OCI-M2 (cell line): Measurements from ENCODE around the gene SERPINI1.
A peak's percentile ranks its signal among the peaks of the same experiment; 100 is the strongest.

Experiments
- DNase-seq: peaks from one replicate; lab custom pipeline; 2025; ENCODE audit not compliant: unreplicated experiment; lab: John Stamatoyannopoulos, UW

The SERPINI1 gene

GRCh38 chr3:167735233-167736138 lies at the start of gene SERPINI1:
SERPINI1 (plus strand) TSS chr3:167735721; CDS start chr3:167789129, 53,408 bp downstream.
- DNase-seq = peak; percentile 49

GRCh38 chr3:167691366-167691765 lies 44.2 kb upstream of the SERPINI1 start:
- DNase-seq = no peak

- no peak for DNase-seq
Measured at GRCh38 chr3:167694121-167694520, 41.4 kb upstream of the SERPINI1 start.

- DNase-seq = no peak
Measured at GRCh38 chr3:167700046-167700445, 35.5 kb upstream of the SERPINI1 start.

- no peak for DNase-seq
Measured at GRCh38 chr3:167700926-167701325, 34.6 kb upstream of the SERPINI1 start.

GRCh38 chr3:167705840-167706239 lies 29.7 kb upstream of the SERPINI1 start:
- no peak for DNase-seq

GRCh38 chr3:167709690-167710089 lies 25.8 kb upstream of the SERPINI1 start:
- no peak for DNase-seq

- no peak for DNase-seq
Measured at GRCh38 chr3:167710552-167710951, 25.0 kb upstream of the SERPINI1 start.

GRCh38 chr3:167711439-167711838 lies 24.1 kb upstream of the SERPINI1 start:
- no peak for DNase-seq

- no peak for DNase-seq
Measured at GRCh38 chr3:167712445-167712844, 23.1 kb upstream of the SERPINI1 start.

GRCh38 chr3:167714871-167715270 lies 20.6 kb upstream of the SERPINI1 start:
- DNase-seq = no peak

GRCh38 chr3:167716920-167717319 lies 18.6 kb upstream of the SERPINI1 start:
- DNase-seq = no peak

- DNase-seq = no peak
Measured at GRCh38 chr3:167718582-167718981, 16.9 kb upstream of the SERPINI1 start.

GRCh38 chr3:167723025-167723512 lies 12.5 kb upstream of the SERPINI1 start:
- DNase-seq = no peak

GRCh38 chr3:167723872-167724271 lies 11.6 kb upstream of the SERPINI1 start:
- DNase-seq = no peak

- no peak for DNase-seq
Measured at GRCh38 chr3:167728176-167728575, 7.3 kb upstream of the SERPINI1 start.

GRCh38 chr3:167728632-167729323 lies 6.7 kb upstream of the SERPINI1 start:
- DNase-seq = no peak

GRCh38 chr3:167729591-167729990 lies 5.9 kb upstream of the SERPINI1 start:
- DNase-seq = no peak

- DNase-seq = no peak
Measured at GRCh38 chr3:167731393-167731792, 4.1 kb upstream of the SERPINI1 start.

GRCh38 chr3:167732313-167733065 lies 3.0 kb upstream of the SERPINI1 start:
- no peak for DNase-seq

- DNase-seq = no peak
Measured at GRCh38 chr3:167733961-167734497, 1.5 kb upstream of the SERPINI1 start.
